Progenitor cell of endocrine pancreas (in vitro differentiated cells): ENCODE measurements around the gene FMN1. TPM values are rescaled to one million over a fixed set of nuclear protein-coding genes. Genes with fewer than 3 reads are reported as not detected.

Experiments
- DNase-seq: peaks from one replicate; pipeline ENCODE4 v3.0.0; 2021; ENCODE audit warnings: low spot score; ENCODE audit not compliant: unreplicated experiment
- H3K27ac Mint-ChIP-seq: 2 replicates; pipeline ENCODE4 v1.8.0; 2021; ENCODE audit warnings: mild to moderate bottlenecking, moderate library complexity, mixed read lengths
- H3K27me3 Mint-ChIP-seq: 2 replicates; pipeline ENCODE4 v1.8.0; 2021; ENCODE audit warnings: mixed read lengths
- H3K36me3 Mint-ChIP-seq: 2 replicates; pipeline ENCODE4 v1.8.0; 2022; ENCODE audit warnings: mixed read lengths; ENCODE audit not compliant: insufficient read depth
- H3K4me1 Mint-ChIP-seq: 2 replicates; pipeline ENCODE4 v1.8.0; 2021; ENCODE audit warnings: low read depth, mixed read lengths
- H3K4me3 Mint-ChIP-seq: 2 replicates; pipeline ENCODE4 v1.8.0; 2021; ENCODE audit warnings: low read depth, mild to moderate bottlenecking, moderate library complexity, mixed read lengths
- H3K9me3 Mint-ChIP-seq: 2 replicates; pipeline ENCODE4 v1.8.0; 2021; ENCODE audit warnings: low read depth, mixed read lengths
- CTCF ChIP-seq: fragments of 200-600 bp; sonication (generic); IDR thresholded peaks from one replicate; pipeline ENCODE4 v1.5.0; 2021; ENCODE audit warnings: antibody characterized with exemption, mild to moderate bottlenecking; ENCODE audit not compliant: unreplicated experiment
- total RNA-seq: library from RNA; stranded (reverse); gene quantifications from 2 replicates; pipeline ENCODE4 v1.2.1, GENCODE V29; 2021

The FMN1 gene
- total RNA-seq, 1 donor from 2014 or later = 0.41 TPM

- peaks cover 2% of the 10 kb centered on the region for H3K4me1 Mint-ChIP-seq
- H3K27ac Mint-ChIP-seq = no peak overlapping the region
- TF ChIP-seq CTCF = no peak
- no peak overlapping the region for H3K4me3 Mint-ChIP-seq
- no peaks in the 10 kb centered on the region for H3K27me3 Mint-ChIP-seq
- no peaks in the 10 kb centered on the region for H3K36me3 Mint-ChIP-seq
- no peak for DNase-seq
- peaks cover 22% of the 10 kb centered on the region for H3K9me3 Mint-ChIP-seq
Observed at GRCh38 chr15:33043636-33044035, 150.9 kb downstream of the FMN1 start.

- Mint-ChIP-seq H3K27me3 (no peaks in the 10 kb centered on the region), H3K36me3 (no peaks in the 10 kb centered on the region), H3K9me3 (peaks cover 7% of the 10 kb centered on the region), H3K27ac (no peak overlapping the region), H3K4me1 (peaks cover 2% of the 10 kb centered on the region), H3K4me3 (no peak overlapping the region)
- TF ChIP-seq CTCF = no peak
- no peak for DNase-seq
Observed at GRCh38 chr15:33040496-33040895, 154.0 kb downstream of the FMN1 start.

DNA sequence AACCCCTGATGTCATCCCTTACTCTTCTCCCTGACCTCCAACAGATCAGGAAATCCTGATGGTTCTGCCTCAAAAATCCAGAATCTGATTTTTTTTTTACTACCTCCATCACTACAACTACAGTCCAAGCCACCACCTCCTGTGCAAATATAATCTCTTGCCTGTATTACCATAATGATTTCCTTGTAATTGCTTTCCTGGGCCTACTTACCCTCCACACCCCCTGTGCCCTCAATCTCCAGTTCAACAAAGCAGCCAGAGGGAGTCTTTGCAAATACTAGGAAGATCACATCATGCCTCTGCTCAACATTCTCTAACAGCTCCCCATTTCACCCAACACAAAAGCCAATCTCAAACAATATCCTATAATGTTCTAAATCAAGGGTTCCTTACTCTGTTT, 159.9 kb downstream of the FMN1 start:
- no peak for TF ChIP-seq CTCF
- Mint-ChIP-seq H3K4me3 (no peak overlapping the region), H3K4me1 (no peaks in the 10 kb centered on the region), H3K27ac (no peak overlapping the region), H3K36me3 (no peaks in the 10 kb centered on the region), H3K9me3 (no peaks in the 10 kb centered on the region), H3K27me3 (no peaks in the 10 kb centered on the region)
- no peak for DNase-seq

GRCh38 chr15:33032053-33032452, 162.5 kb downstream of the FMN1 start:
- Mint-ChIP-seq H3K4me1 (peaks cover 5% of the 10 kb centered on the region), H3K27me3 (no peaks in the 10 kb centered on the region), H3K36me3 (no peaks in the 10 kb centered on the region), H3K4me3 (no peak overlapping the region), H3K27ac (no peak overlapping the region), H3K9me3 (no peaks in the 10 kb centered on the region)
- DNase-seq = no peak
- no peak for TF ChIP-seq CTCF

GRCh38 chr15:33031324-33031821, 163.1 kb downstream of the FMN1 start:
- no peak for TF ChIP-seq CTCF
- peaks cover 5% of the 10 kb centered on the region for H3K4me1 Mint-ChIP-seq
- H3K36me3 Mint-ChIP-seq = no peaks in the 10 kb centered on the region
- no peaks in the 10 kb centered on the region for H3K27me3 Mint-ChIP-seq
- DNase-seq = no peak
- no peak overlapping the region for H3K27ac Mint-ChIP-seq
- no peaks in the 10 kb centered on the region for H3K9me3 Mint-ChIP-seq
- no peak overlapping the region for H3K4me3 Mint-ChIP-seq
